ENCODE measurements around the gene BMP6.

DNA sequence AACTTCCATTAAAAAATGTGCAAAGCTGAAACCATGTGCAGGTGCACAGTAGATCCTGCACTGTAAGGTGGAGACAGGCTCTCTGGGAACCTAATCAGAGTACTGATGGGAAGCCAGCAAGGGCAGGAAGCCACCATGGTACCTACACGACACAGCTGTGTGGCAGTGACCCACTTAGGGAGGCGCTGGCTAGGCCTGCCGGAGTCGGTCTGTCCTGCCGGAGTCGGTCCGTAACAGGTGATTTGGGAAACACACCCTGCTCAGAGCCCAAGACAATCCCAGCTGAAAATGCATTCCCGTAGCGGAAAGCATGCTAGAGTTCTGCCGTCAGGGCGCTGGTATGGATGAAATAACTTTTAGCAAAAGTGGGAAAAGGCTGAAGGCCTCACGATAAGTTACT, 167.4 kb downstream of the BMP6 start:
- TF ChIP-seq CTCF (IDR thresholded peaks at IDR 0.05), result no peak
- no peak for TF ChIP-seq POLR2A (IDR thresholded peaks at IDR 0.05)
